A549 (cell line): Measurements from ENCODE around the gene TRAPPC12. TPM values are rescaled to one million over a fixed set of nuclear protein-coding genes. Genes with fewer than 3 reads are reported as not detected.

Source experiments
- ATAC-seq, 2 experiments: fragments of 200-7000 bp in 1 of 2; fragments of >200 bp in 1 of 2; cut with Nextera tagmentation in 1 of 2; cut with Tn5 transposase in 1 of 2; 3 replicates each; pipeline versions ENCODE4 v1.8.0 to v1.9.1; 2018 to 2020; ENCODE audit warnings: mild to moderate bottlenecking in 1 of 2, moderate library complexity in 1 of 2
- CTCF ChIA-PET: fragments of 300-600 bp; sonication (Branson Sonifier 250); formaldehyde crosslinking; extraction: SDS; loops from one replicate; lab custom pipeline; 2021; ENCODE audit warnings: antibody characterized with exemption, inconsistent platforms; lab: Yijun Ruan, JAX
- POLR2A ChIA-PET: fragments of 350-600 bp; formaldehyde crosslinking; extraction: SDS; loops from one replicate; lab custom pipeline; 2021; ENCODE audit warnings: antibody characterized with exemption, inconsistent platforms; lab: Yijun Ruan, JAX
- DNase-seq, 2 experiments: peaks; one replicate each; pipeline versions ENCODE4 v3.0.0 to v3.0.0-alpha.2; 2011 to 2016; ENCODE audit warnings: low read depth in 1 of 2, low spot score in 1 of 2
- FAIRE-seq: peaks from 2 replicates; lab custom pipeline; 2011; peaks lifted over from hg19 to GRCh38; lab: Jason Lieb, UNC
- H3K27ac ChIP-seq, 2 experiments: fragments of >200 bp; sonication (Bioruptor Twin); formaldehyde crosslinking; 3 replicates each; pipeline ENCODE4 v1.5.1; 2016 to 2017
- H3K4me1 ChIP-seq: fragments of >200 bp; sonication (Bioruptor Twin); formaldehyde crosslinking; 3 replicates; pipeline ENCODE4 v1.6.1; 2016
- H3K4me2 ChIP-seq: fragments of >200 bp; sonication (Bioruptor Twin); formaldehyde crosslinking; 3 replicates; pipeline ENCODE4 v1.6.1; 2016
- H3K4me3 ChIP-seq: fragments of >200 bp; sonication (Bioruptor Twin); formaldehyde crosslinking; 3 replicates; pipeline ENCODE4 v1.5.1; 2016
- H3K9me3 ChIP-seq: fragments of >200 bp; sonication (Bioruptor Twin); formaldehyde crosslinking; 3 replicates; pipeline ENCODE4 v1.6.1; 2016
- BHLHE40 ChIP-seq: IDR thresholded peaks from 2 replicates; pipeline ENCODE4 v1.6.1; 2012; ENCODE audit warnings: low read depth, low read length, inconsistent platforms
- CEBPB ChIP-seq, 2 experiments: fragments of >200 bp in 1 of 2; sonication (Bioruptor Twin) in 1 of 2; formaldehyde crosslinking in 1 of 2; IDR thresholded peaks; 2 replicates each; pipeline ENCODE4 v1.6.1; 2012 to 2016
- CHD2 ChIP-seq: fragments of 150-350 bp; IDR thresholded peaks from 2 replicates; pipeline ENCODE4 v1.6.1; 2014; ENCODE audit warnings: low read length; ENCODE audit not compliant: partially characterized antibody
- CHD4 ChIP-seq: fragments of 200-600 bp; sonication (generic); IDR thresholded peaks from 2 replicates; pipeline ENCODE4 v1.6.1; 2016; ENCODE audit warnings: antibody characterized with exemption, mild to moderate bottlenecking, borderline replicate concordance
- EP300 ChIP-seq, 2 experiments: fragments of >200 bp; sonication (Bioruptor Twin); formaldehyde crosslinking; IDR thresholded peaks; 2 replicates in 1 of 2; 3 replicates in 1 of 2; pipeline ENCODE4 v1.6.1; 2016 to 2017
- ESRRA ChIP-seq: fragments of 150-350 bp; IDR thresholded peaks from 2 replicates; pipeline ENCODE4 v1.6.1; 2014; ENCODE audit warnings: mild to moderate bottlenecking, low read length, borderline replicate concordance
- MAZ ChIP-seq: fragments of 150-350 bp; IDR thresholded peaks from 2 replicates; pipeline ENCODE4 v1.6.1; 2014; ENCODE audit warnings: antibody characterized with exemption, low read depth, low read length, borderline replicate concordance
- NR3C1 ChIP-seq: fragments of >200 bp; sonication (Bioruptor Twin); formaldehyde crosslinking; IDR thresholded peaks from 3 replicates; pipeline ENCODE4 v1.6.1; 2017
- POLR2A ChIP-seq: IDR thresholded peaks from 2 replicates; pipeline ENCODE4 v1.6.1; 2012; ENCODE audit warnings: mild to moderate bottlenecking, low read length
- TFCP2L1 ChIP-seq: fragments of 250-450 bp; sonication (Bioruptor Pico); IDR thresholded peaks from 2 replicates; pipeline ENCODE4 v1.5.0; 2021; ENCODE audit warnings: mild to moderate bottlenecking
- ZC3H11A ChIP-seq: fragments of 450-650 bp; IDR thresholded peaks from 2 replicates; pipeline ENCODE4 v1.6.1; 2014; ENCODE audit warnings: antibody characterized with exemption, mild to moderate bottlenecking
- ZFP36 ChIP-seq: fragments of 450-650 bp; IDR thresholded peaks from 2 replicates; pipeline ENCODE4 v1.6.1; 2014; ENCODE audit warnings: borderline replicate concordance; ENCODE audit not compliant: partially characterized antibody
- WGBS: methylation state at CpG from one replicate; pipeline ENCODE4 v1.1.6; 2017; ENCODE audit errors: missing lambda C conversion rate; 5-methylcytosine and 5-hydroxymethylcytosine counted together
- polyA plus RNA-seq, 4 experiments: library from polyadenylated mRNA; depleted of rRNA in 3 of 4; stranded (reverse); fragments of >200 nt; fragmentation: RNase III in 1 of 4; extraction: RNeasy Plus Mini Kit Qiagen cat#74134 plus additional on column Dnase treatment in 1 of 4; gene quantifications; 2 replicates in 3 of 4; 3 replicates in 1 of 4; pipeline ENCODE4 v1.2.3, GENCODE V29; 2011 to 2017
- TF ChIP-seq, protein P1 (sequence below): IDR thresholded peaks from 2 replicates; pipeline ENCODE4 v1.6.1; 2012
- TF ChIP-seq, protein P2 (sequence below): IDR thresholded peaks from 2 replicates; pipeline ENCODE4 v1.6.1; 2012
- TF ChIP-seq, protein P3 (sequence below): fragments of 200-600 bp; sonication (generic); IDR thresholded peaks from 2 replicates; pipeline ENCODE4 v1.6.1; 2016; ENCODE audit warnings: antibody characterized with exemption, mild to moderate bottlenecking, moderate library complexity
- TF ChIP-seq, protein P4 (sequence below): fragments of 250-450 bp; sonication (Bioruptor Pico); IDR thresholded peaks from 2 replicates; pipeline ENCODE4 v1.5.0; 2021; ENCODE audit warnings: mild to moderate bottlenecking, moderate library complexity, borderline replicate concordance

Gene TRAPPC12
- polyA plus RNA-seq, 2 of the 4 experiments (the other 2 are of a cell fraction) = 42.3 to 55.0 TPM

DNA sequence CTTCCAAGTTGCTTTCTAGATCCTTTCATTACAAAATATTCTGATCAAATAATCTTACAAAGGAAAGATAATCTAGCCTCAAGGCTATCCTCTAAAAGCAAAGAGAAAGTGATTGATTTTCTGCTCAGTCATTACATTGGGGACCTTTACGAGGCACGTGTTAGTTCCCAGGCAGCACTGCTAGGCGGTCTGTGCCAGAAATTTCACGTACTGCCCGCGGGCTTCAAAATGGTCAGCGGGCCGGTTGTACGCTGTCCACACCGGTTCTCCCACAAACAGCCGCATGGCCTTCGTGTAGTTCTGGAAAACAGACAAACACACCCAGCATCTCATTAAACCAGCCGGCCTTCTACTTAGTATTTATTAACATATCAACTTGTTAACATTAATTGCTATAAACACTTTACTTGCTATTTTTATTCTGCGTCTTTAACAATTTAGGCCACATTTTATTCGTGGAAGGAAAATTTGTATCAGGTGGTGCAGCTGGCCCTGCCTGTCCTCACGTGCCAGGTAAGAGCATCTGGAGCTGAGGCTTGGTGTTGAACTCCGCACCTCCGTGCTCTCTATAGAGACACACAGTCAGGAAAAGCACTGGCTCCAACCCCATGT is 119.4 kb downstream of the TRAPPC12 start:
- ATAC-seq (no peak), DNase-seq (no peak), FAIRE-seq (no peak)
- WGBS = 92% methylated on average over 18 of the region's 18 CpGs
- H3K4me2 ChIP-seq = no peak overlapping the region
- no peaks in the 10 kb centered on the region for H3K9me3 ChIP-seq
- POLR2A ChIA-PET = no interaction called here
- H3K4me3 ChIP-seq = no peak overlapping the region
- TF ChIP-seq, protein P1, sequence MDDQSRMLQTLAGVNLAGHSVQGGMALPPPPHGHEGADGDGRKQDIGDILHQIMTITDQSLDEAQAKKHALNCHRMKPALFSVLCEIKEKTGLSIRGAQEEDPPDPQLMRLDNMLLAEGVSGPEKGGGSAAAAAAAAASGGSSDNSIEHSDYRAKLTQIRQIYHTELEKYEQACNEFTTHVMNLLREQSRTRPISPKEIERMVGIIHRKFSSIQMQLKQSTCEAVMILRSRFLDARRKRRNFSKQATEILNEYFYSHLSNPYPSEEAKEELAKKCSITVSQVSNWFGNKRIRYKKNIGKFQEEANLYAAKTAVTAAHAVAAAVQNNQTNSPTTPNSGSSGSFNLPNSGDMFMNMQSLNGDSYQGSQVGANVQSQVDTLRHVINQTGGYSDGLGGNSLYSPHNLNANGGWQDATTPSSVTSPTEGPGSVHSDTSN = no peak
- TF ChIP-seq CHD4 = no peak
- TF ChIP-seq, protein P2, sequence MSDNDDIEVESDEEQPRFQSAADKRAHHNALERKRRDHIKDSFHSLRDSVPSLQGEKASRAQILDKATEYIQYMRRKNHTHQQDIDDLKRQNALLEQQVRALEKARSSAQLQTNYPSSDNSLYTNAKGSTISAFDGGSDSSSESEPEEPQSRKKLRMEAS = no peak
- TF ChIP-seq MAZ = no peak
- TF ChIP-seq ZFP36 = no peak
- TF ChIP-seq BHLHE40 = no peak
- no peak for TF ChIP-seq ZC3H11A
- no peak for TF ChIP-seq CHD2
- TF ChIP-seq, all 56 proteins: peak for 0
- CTCF ChIA-PET = interaction anchor here (1.2 kb wide), 1 partner anchor 37 kb away, joined by 3 read pairs; no protein-coding TSS in a partner anchor
- no peaks in the 10 kb centered on the region for H3K4me1 ChIP-seq
- H3K27ac ChIP-seq = no peak overlapping the region

DNA sequence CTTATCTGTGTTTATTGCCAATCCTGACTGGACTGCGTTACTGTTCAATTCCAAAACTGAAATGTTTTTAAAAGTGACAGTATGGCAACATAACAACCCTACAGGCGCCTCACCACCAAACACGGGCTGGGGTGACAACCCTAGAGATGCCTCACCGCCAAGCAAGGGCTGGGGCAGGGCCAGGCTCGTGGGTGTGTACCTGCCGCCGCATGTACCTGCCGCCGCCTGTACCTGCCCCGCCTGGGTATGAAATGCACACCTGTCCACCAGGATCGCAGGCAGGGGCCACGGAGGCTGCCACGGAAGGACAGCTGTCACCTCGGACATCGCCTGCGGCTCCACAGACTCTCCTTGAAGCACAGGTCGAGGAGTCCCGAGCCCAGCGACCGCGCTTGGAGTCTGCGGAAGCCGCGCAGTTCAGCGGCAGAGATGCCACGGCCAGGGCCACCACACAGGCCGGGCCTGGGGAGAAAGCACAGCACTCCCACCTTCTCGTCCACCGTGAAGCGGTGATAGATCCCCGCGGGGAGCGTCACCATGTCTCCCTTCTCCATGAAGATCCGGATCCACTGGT is 120.9 kb downstream of the TRAPPC12 start:
- ChIA-PET POLR2A (no interaction called here), CTCF (interaction anchor here (1.2 kb wide), 1 partner anchor 38 kb away, joined by 3 read pairs; no protein-coding TSS in a partner anchor)
- DNase-seq = no peak
- ATAC-seq = no peak
- Histone ChIP-seq H3K4me2 (no peak overlapping the region), H3K27ac (no peak overlapping the region), H3K4me1 (no peaks in the 10 kb centered on the region), H3K9me3 (no peaks in the 10 kb centered on the region), H3K4me3 (no peak overlapping the region)
- WGBS = 94% methylated on average over 34 of the region's 34 CpGs
- no peak for FAIRE-seq
- no peak for TF ChIP-seq EP300 (IDR thresholded peaks at IDR 0.05)
- TF ChIP-seq CHD4 = no peak
- no peak for TF ChIP-seq ESRRA
- TF ChIP-seq TFCP2L1 = no peak
- TF ChIP-seq, protein P3, sequence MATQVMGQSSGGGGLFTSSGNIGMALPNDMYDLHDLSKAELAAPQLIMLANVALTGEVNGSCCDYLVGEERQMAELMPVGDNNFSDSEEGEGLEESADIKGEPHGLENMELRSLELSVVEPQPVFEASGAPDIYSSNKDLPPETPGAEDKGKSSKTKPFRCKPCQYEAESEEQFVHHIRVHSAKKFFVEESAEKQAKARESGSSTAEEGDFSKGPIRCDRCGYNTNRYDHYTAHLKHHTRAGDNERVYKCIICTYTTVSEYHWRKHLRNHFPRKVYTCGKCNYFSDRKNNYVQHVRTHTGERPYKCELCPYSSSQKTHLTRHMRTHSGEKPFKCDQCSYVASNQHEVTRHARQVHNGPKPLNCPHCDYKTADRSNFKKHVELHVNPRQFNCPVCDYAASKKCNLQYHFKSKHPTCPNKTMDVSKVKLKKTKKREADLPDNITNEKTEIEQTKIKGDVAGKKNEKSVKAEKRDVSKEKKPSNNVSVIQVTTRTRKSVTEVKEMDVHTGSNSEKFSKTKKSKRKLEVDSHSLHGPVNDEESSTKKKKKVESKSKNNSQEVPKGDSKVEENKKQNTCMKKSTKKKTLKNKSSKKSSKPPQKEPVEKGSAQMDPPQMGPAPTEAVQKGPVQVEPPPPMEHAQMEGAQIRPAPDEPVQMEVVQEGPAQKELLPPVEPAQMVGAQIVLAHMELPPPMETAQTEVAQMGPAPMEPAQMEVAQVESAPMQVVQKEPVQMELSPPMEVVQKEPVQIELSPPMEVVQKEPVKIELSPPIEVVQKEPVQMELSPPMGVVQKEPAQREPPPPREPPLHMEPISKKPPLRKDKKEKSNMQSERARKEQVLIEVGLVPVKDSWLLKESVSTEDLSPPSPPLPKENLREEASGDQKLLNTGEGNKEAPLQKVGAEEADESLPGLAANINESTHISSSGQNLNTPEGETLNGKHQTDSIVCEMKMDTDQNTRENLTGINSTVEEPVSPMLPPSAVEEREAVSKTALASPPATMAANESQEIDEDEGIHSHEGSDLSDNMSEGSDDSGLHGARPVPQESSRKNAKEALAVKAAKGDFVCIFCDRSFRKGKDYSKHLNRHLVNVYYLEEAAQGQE = no peak

DNA sequence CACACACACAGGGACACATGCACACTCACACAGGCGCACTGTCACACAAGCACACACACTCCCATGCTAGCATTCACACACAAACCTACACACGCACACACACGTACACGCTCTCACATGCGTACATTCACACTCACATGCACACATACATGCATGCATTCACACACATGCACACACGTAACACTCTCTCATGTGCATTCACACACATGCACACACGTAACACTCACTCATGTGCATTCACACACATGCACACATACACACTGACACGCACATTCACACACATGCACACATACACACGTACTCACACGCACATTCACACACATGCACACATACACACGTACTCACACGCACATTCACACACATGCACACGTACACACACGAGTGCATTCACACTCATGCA is 123.6 kb downstream of the TRAPPC12 start:
- Histone ChIP-seq H3K9me3 (no peaks in the 10 kb centered on the region), H3K4me1 (no peaks in the 10 kb centered on the region), H3K4me3 (no peak overlapping the region), H3K4me2 (no peak overlapping the region), H3K27ac (no peak overlapping the region)
- DNase-seq = no peak
- WGBS = 90% methylated on average over 14 of the region's 14 CpGs
- no peak for ATAC-seq
- no peak for TF ChIP-seq NR3C1
- peak; percentile 31; the same call in 1 of the 2 replicates for TF ChIP-seq POLR2A
- TF ChIP-seq, protein P4, sequence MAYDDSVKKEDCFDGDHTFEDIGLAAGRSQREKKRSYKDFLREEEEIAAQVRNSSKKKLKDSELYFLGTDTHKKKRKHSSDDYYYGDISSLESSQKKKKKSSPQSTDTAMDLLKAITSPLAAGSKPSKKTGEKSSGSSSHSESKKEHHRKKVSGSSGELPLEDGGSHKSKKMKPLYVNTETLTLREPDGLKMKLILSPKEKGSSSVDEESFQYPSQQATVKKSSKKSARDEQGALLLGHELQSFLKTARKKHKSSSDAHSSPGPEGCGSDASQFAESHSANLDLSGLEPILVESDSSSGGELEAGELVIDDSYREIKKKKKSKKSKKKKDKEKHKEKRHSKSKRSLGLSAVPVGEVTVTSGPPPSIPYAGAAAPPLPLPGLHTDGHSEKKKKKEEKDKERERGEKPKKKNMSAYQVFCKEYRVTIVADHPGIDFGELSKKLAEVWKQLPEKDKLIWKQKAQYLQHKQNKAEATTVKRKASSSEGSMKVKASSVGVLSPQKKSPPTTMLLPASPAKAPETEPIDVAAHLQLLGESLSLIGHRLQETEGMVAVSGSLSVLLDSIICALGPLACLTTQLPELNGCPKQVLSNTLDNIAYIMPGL (CRISPR knock-in tag) = no peak
- TF ChIP-seq CEBPB (IDR thresholded peaks at IDR 0.05) = no peak
- CTCF ChIA-PET = interaction anchor here (0.7 kb wide), 1 partner anchor 19 kb away, joined by 3 read pairs; no protein-coding TSS in a partner anchor
- POLR2A ChIA-PET = no interaction called here
- FAIRE-seq = no peak
